ENCODE results near the gene ZNF587B.
"Not testable (repeated sequence)": the region's sequence is repeated elsewhere in the genome, so short reads cannot be mapped to it uniquely, and the experiment has no call there.

The ZNF587B gene

DNA sequence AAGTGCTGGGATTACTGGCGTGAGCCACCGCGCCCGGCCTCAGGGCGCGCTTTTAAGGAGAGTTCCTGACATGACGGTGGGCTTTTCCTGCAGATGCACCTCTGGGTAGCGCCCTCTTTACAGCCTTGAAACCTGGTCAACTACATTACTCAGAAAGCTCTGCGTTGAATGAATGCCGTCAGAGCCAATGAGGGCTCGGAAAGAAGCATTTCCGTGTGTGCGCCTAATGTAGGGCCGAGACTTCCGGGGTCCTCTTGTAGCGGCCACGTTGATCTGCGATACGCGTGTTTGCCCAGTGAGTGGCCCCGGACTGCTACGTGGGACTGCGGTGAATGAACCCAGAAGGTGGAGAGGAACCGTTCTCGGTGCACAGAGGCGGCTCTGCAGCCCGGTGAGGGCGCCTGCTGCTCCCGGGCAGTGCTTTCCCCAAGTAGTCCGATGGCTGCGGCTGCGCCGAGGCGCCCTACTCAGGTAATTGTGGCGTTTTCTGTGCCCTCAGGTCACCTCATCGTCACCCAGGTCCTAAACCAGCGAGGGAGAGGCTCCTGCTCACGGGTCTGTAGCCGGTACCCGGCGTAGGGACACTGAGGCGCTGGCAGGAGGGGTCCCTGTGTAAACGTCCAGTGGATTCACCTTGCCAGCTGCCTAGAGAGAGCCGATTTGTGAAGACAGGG, 10.5 kb upstream of the ZNF587B start:
- peak; percentile 80 to 86 for DNase-seq

DNA sequence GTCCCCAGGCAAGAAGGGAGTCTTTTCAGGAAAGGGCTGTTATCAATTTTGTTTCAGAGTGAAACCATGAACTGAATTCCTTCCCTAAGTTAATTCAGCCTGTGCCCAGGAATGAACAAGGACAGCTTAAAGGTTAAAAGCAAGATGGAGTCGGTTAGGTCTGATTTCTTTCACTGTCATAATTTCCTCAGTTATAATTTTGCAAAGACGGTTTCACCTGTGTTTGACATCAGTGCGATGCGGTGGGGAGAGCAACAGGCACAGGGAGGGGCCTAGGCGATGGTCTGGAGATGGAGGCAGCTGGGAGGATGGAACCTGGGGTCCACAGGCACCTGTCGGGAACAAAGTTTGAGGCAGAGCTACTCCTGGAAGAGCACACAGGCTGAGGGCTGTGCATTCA, 9.5 kb upstream of the ZNF587B start:
- no peak for DNase-seq

DNA sequence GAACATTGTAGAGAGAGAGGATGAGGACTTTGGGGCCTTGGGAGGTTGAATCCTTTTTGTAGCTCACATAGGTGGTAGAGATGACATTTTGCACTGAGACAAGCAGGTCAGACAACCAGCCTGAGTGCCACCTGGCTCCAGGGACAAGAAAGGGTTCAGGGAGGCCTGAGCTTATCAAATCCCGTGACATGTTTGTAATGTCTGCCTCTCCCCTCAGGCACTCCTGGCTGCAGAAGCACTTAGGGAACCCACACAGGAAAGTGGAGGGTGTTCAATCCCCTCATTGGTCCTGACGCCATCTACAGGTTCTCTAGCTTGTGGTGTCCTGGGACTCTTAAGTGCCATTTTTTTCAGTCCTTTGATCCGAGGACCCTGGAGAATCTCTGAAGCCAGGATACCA, 9.0 kb upstream of the ZNF587B start:
- DNase-seq = not testable (repeated sequence)

DNA sequence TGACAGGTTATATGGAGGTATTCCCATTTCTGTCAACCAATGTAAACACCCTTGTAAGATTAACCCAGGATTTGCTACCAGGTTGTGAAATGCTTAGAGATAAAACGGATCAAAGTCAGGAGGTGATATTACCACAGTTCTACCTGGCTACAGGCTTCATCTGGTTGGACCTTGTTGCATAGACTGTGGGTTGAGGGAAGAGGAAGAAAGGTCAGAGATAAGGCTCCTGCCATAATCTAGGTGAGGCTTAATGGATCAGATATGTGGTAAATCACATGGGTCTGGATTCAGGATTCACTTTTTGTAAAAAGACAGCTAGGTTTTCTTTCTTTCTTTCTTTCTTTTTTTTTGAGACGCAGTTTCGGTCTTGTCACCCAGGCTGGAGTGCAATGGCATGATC, 8.6 kb upstream of the ZNF587B start:
- not testable (repeated sequence) for DNase-seq

DNA sequence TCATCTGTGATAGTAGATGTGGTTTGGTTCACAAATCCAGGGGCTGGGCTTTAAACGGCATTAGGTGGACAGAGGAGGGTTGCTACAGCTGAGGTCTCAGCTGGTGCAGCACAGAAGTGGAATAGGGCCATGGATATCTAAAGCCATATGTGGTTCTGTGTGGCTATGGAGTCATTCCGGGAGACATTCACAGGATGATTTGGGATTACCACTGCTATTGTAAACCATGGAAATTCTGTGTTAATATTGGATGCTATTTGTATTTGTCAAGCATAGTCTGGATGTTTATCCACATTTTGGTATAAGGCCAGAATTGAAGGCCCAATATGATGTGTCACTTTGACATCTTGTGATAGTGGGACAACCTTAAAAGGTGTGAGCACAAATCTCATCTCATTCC, 6.9 kb upstream of the ZNF587B start:
- DNase-seq = not testable (repeated sequence)

DNA sequence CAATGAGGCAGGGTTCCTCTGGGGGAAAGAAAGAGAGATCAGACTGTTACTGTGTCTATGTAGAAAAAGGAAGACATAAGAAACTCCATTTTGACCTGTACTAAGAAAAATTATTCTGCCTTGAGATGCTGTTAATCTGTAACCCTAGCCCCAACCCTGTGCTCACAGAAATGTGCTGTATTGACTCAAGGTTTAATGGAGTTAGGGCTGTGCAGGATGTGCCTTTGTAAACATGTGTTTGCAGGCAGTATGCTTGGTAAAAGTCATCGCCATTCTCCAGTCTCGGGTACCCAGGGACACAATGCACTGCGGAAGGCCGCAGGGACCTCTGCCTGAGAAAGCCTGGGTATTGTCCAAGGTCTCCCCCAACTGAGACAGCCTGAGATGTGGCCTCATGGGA, 6.5 kb upstream of the ZNF587B start:
- DNase-seq = not testable (repeated sequence)

DNA sequence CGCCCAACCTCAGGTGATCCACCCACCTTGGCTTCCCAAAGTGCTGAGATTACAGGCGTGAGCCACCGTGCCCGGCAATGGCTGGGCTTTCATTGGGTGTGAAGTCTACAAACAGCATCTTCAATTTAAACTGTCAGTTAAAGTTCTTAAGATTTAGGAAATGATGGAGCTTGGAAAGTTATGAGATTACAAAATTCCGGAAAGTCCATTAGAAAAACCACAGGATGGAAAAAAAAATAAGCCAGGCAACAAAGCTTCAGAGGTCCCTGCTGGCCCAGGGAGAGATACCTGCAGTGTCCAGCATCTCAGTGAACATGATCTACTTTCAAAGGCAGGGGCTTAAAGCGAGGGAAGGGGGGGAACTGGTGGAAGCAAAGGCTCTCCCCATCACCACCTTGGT, 4.6 kb upstream of the ZNF587B start:
- no peak for DNase-seq

DNA sequence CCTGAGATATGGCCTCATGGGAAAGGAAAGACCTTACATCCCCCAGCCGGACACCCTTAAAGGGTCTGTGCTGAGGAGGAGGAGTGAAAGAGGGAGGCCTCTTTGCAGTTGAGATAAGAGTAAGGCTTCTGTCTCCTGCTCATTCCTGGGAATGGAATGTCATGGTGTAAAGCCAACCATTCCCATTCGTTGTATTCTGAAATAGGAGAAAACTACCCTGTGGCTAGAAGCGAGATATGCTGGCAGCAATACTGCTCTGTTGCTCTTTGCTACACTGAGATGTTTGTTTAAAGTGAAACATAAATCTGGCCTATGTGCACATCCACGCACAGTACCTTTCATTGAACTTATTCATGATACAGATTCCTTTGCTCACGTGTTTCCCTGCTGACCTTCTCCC, 783 bp upstream of the ZNF587B start:
- DNase-seq = no peak

DNA sequence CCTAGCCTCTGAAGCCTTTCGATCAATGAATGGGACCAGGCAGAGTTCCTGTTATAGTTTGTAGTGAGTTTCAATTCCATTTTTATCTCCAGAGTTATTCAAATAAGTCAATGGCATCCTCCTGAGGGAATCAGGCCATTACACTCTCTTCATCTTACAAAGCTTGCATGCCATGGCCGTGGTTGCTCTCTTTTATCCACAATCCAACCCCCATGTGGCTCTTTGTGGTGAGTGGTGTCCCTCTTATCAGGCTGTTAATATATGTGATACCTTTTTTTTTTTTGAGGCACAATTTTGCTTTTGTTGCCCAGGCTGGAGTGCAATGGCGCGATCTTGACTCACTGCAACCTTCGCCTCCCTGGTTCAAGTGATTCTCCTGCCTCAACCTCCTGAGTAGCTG, 6.9 kb downstream of the ZNF587B start:
- not testable (repeated sequence) for DNase-seq

DNA sequence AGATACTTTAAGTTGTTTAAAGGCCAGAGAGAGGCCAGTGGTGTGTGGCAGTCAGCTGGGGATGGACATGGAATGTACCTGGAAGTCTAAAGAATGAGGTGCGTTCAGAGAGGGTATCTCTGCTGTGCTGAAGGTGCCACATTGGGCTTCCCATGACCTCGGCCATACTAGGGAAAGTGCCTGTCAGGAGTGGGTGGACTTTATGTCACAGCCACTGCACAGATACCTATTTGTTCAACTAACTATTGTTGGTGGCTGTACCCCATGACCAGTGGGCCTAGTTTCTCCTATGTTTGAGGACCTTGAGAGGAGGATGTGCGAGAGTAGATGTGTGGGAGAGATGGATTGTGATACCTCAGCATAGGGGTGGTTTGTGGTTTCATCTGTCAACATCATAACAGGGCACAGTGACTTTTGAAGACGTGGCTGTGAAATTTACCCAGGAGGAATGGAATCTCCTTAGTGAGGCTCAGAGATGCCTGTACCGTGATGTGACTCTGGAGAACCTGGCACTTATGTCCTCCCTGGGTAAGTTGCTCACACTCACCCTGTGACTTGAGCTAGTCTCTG, 8.6 kb downstream of the ZNF587B start:
- not testable (repeated sequence) for DNase-seq

DNA sequence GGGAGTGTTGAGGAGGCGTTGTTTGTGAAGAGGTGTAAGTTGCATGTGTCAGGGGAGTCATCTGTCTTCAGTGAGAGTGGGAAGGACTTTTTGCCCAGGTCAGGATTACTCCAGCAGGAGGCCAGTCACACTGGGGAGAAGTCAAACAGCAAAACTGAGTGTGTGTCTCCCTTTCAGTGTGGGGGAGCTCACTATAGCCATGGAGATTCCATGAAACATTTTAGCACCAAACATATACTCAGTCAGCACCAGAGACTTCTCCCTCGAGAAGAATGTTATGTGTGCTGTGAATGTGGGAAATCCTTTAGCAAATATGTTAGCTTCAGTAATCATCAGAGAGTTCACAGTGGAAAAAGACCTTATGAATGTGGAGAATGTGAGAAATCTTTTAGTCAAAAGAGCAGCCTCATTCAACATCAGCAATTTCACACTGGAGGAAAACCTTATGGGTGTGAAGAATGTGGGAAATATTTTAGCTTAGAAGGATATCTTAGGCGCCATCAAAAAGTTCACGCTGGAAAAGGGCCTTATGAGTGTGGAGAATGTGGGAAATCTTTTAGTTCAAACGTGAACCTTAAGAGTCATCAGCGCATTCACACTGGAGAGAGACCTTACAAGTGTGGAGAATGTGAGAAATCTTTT, 11.1 kb downstream of the ZNF587B start:
- no peak for DNase-seq

DNA sequence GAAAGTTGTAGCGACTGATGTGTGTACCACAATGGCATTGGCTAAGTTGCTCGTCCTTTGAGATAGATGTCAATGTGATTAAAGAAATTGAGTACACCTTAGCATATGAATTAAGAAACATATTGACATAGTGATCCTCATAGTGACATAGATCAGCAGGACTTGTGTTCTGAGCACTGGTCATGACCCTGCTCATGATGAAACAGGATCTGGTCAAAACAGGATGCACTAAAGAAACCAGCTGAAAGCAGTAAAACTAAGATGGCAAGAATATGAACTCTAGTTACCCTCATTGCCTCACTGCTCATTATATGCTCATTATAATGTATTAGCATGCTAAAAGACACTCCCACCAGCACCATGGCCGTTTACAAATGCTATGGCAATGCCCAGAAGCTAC, 17.1 kb downstream of the ZNF587B start:
- DNase-seq = not testable (repeated sequence)

DNA sequence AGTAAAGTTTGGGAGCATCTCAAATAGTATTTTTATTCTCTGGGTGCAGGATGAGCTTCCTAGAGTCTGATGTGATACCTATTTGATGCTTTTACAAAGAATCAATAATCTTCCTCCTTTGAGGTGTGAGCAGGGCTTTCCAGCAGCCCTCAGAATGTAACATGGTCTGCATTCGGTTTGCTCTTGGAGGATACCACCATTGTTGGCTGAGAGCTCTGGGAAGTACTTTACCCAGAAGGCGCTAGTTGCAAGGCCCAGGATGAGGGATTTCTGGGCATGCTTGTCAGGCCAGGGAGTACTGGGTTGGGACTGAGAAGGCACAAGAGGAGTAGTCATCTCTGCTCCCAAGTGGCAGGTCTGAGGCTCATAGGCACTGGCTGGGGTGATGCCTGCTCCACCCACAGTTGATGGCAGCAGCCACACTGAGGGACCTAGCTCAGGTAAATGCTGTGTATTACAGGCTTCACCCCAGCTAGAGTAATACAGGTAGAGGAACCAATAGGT, 19.1 kb downstream of the ZNF587B start:
- DNase-seq = not testable (repeated sequence)

DNA sequence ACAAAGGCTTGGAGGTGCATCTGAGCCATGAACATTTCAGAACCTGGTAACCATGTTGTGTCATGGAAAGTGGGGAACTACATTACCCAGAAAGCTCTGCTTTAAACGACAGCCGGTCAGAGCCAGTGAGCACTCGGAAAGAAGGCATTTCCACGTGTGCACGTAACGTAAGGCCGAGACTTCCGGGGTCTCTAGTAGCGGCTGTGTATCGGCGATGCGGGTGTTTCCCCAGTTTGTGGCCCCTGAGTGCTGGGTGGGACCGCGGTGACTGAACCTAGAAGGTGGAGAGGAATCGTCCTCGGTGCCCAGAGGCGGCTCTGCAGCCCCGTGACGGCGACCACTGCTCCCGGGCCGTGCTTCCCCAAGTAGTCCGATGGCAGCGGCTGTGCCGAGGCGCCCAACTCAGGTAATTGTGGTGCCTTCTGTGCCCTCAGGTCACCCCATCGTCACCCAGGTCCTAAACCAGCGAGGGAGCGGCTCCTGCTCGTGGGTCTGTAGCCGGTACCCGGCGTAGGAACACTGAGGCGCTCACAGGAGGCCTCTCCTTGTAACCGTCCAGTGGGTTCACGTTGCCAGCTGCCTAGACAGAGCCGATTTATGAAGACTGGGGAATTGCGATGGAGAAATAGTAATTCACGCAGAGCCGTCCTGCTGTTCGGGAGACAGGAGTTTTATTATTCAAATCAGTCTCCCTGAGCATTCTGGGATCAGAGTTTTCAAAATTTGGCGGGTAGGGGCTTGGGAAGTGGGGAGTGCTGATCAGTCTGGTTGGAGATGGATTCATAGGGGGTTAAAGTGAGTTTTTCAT, 19.8 kb downstream of the ZNF587B start, which contains the start of gene ZNF587:
ZNF587 (plus strand) TSS at position 194 of the 808 bp plus-strand sequence; CDS start at position 374, 180 bp downstream.
- DNase-seq = peak; percentile 50 to 77

DNA sequence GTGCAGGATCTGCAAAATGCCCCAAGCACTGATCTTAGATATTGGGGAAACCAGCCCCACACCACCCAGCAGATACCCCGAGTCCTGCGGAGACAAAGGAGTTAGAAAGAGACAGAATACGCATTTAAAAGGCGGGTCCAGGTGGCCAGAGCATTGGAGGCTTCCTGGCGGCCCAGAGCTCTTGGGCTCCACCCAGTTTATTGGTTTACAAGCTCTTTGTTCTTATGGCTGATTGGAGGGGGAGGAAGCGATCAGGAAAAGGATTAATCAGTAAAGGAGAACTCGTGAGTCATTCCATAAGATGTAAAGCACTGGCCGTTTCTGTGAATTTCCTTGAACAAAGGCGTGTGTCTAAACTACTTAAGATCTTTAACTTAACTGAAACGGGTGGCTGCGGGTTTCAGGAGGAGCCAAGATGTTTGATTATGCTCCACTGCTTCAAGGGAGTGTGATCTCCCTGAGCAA, 20.5 kb downstream of the ZNF587B start:
- no peak for DNase-seq

DNA sequence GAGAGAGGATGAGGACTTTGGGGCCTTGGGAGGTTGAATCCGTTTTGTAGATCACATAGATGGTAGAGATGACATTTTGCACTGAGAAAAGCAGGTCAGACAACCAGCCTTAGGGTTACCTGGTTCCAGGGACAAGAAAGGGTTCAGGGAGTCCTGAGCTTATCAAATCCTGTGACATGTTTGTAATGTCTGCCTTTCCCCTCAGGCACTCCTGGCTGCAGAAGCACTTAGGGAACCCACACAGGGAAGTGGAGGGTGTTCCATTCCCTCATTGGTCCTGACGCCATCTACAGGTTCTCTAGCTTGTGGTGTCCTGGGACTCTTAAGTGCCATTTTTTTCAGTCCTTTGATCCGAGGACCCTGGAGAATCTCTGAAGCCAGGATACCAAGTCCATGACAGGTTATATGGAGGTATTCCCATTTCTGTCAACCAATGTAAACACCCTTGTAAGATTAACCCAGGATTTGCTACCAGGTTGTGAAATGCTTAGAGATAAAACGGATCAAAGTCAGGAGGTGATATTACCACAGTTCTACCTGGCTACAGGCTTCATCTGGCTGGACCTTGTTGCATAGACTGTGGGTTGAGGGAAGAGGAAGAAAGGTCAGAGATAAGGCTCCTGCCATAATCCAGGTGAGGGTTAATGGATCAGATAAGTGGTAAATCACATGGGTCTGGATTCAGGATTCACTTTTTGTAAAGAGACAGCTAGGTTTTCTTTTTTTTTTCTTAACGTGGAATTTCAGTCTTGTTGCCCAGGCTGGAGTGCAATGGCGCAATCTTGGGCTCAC, 21.9 kb downstream of the ZNF587B start:
- DNase-seq = not testable (repeated sequence)

DNA sequence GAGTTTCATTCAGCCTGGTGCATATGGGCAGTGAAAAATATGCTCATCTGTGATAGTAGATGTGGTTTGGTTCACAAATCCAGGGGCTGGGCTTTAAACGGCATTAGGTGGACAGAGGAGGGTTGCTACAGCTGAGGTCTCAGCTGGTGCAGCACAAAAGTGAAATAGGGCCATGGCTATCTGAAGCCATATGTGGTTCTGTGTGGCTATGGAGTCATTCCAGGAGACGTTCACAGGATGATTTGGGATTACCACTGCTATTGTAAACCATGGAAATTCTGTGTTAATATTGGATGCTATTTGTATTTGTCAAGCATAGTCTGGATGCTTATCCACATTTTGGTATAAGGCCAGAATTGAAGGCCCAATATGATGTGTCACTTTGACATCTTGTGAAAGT, 24.0 kb downstream of the ZNF587B start:
- DNase-seq = not testable (repeated sequence)

DNA sequence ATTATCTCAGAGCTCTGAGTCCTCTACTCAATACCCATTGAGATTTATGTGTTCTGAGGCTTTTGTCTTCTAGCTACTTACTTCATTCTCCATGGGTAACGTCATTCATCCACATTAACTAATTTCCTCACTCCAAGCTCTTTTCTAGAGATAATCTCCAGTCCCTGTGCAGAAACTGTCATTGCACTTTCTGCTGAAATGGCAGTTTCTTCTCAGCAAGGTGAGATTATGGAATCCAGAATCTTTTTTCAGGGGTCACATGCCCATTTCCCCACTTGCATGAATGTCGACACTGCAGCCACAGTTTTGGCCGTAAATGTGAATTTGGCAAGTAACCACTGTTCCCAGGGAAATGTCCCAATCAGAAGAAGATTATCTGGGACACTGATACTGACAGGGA, 32.3 kb downstream of the ZNF587B start:
- not testable (repeated sequence) for DNase-seq

DNA sequence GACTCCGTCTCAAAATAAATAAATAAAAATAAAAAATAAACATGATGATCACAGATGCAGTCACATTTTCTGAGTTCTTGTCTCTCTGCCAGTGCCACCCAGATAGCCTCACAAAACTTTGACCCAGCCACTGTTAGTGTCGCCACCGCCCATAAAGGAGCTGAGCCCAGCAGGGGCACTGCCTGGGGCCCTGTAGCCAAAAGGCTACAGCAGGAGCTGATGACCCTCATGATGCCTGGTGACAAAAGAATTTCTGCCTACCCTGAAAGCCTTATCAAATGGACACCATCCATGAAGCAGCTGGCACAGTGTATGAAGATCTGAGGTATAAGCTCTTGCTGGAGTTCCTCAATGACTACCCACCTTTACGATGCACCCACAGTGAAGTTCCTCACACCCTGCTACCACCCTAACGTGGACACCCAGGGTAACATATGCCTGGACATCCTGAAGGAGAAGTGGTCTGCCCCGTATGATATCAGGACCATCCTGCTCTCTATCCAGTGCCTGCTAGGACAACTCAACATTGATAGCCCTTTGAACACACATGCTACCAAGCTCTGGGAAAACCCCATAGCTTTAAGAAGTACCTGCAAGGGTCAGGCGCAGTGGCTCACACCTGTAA, 37.9 kb downstream of the ZNF587B start:
- DNase-seq = no peak

DNA sequence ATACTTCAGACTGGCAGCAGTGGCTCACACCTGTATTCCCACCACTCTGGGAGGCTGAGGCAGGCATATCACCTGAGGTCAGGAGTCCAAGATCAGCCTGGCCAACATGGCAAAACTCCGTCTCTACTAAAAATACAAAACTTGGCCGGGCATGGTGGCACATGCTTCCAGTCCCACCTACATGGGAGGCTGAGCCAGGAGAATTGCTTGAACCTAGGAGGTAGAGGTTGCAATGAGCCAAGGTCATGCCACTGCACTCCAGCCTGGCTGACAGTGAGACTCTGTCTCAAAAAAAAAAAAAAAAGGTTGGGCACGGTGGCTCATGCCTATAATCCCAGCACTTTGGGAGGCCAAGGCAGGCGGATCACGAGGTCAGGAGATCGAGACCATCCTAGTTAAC, 39.6 kb downstream of the ZNF587B start:
- DNase-seq = not testable (repeated sequence)

DNA sequence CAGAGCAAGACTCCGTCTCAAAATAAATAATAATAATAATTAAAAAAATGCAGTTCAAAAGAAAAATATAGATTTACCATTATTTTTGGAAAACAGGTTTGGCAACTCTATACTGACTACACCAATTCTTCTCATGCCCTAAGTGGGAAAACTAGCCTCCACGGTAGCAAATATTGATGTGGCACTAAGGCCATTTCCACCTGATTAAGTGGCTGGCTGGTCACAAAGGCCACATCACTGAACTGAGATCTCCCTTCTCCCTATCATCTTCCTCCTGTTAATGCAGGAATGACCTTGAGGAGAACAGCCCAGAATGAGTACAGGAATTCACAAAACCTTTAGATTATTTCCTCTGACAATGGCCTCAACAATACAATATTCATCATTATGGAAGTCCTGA, 40.1 kb downstream of the ZNF587B start:
- no peak for DNase-seq

DNA sequence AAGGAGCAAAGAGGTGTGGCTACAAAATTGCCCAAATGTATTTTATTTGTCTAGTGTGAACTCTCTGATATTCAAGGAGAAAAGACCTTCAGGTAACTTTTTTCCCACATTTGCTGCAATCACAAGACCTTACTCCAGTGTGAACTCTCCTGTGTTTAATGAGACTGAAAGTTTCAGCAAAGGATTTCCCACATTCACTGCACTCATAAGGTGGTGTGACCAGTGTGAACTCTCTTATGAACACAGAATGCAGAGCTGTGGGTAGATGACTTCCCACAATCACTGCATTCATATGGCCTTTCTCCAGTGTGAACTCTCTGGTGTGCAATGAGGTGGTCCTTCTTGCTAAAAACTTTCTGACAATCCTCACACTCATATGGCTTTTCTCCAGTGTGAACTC, 42.4 kb downstream of the ZNF587B start:
- DNase-seq = no peak
